PC-9 (cell line): ENCODE measurements around the gene CST9.

ENCODE experiments used
- EZH2 ChIP-seq: fragments of 200-600 bp; sonication (generic); IDR thresholded peaks from 2 replicates; pipeline ENCODE4 v1.8.0; 2017; ENCODE audit warnings: antibody characterized with exemption, low read depth
- TF ChIP-seq, protein P1 (sequence below): fragments of 200-600 bp; sonication (generic); conservative IDR thresholded peaks from 2 replicates; pipeline ENCODE4 v1.6.1; 2017; ENCODE audit warnings: mixed run types, antibody characterized with exemption, mild to moderate bottlenecking, moderate library complexity

DNA sequence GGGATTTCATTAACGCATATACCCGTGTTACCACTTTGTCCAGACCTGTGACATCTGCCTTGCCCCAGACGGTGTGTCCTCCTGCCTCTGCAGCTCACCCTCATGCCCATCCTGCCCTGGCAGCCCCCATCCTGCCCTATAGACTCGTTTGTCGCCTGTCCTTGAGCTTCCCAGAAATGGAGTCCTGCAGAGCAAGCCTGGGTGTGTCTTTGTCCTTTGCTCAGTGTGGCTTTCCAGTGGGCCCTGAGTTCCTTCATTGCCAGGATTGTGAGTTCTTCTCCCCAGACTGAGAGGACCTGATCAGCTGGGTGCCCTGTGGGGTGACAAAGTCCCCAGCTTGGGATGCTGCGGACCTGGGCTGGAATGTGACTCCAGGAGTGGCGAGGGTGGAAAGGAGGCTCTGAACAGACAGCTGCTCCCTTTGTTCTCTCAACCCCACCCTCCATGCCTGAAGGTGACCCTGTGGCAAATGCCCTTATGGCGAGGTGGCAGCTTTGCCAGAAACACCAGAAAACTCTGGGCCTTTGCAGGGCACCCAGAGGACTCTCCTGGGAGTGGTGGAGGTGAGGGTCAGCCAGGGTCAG, 34.4 kb upstream of the CST9 start:
- TF ChIP-seq, protein P1, sequence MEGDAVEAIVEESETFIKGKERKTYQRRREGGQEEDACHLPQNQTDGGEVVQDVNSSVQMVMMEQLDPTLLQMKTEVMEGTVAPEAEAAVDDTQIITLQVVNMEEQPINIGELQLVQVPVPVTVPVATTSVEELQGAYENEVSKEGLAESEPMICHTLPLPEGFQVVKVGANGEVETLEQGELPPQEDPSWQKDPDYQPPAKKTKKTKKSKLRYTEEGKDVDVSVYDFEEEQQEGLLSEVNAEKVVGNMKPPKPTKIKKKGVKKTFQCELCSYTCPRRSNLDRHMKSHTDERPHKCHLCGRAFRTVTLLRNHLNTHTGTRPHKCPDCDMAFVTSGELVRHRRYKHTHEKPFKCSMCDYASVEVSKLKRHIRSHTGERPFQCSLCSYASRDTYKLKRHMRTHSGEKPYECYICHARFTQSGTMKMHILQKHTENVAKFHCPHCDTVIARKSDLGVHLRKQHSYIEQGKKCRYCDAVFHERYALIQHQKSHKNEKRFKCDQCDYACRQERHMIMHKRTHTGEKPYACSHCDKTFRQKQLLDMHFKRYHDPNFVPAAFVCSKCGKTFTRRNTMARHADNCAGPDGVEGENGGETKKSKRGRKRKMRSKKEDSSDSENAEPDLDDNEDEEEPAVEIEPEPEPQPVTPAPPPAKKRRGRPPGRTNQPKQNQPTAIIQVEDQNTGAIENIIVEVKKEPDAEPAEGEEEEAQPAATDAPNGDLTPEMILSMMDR: no peak
- TF ChIP-seq EZH2: no peak
